Tibial nerve (tissue), 4 donors: ENCODE data around the gene RAB35. TPM values are rescaled to one million over a fixed set of nuclear protein-coding genes. Genes with fewer than 3 reads are reported as not detected.

Experiments
- DNase-seq, 2 donors: peaks; one replicate each; pipeline ENCODE4 v3.0.0-alpha.2; 2019; ENCODE audit warnings: low spot score in 2 of 2
- H3K27ac ChIP-seq, 4 donors: fragments of 200-600 bp; sonication (generic) in 3 of 4; one replicate each; pipeline ENCODE4 v1.5.1; 2017 to 2019; ENCODE audit warnings: mild to moderate bottlenecking in 1 of 4
- H3K27me3 ChIP-seq, 2 donors: fragments of 200-600 bp; sonication (generic) in 1 of 2; one replicate each; pipeline versions ENCODE4 v1.5.1 to v1.6.0; 2017 to 2019
- H3K36me3 ChIP-seq, 3 donors: fragments of 200-600 bp; sonication (generic); one replicate each; pipeline ENCODE4 v1.5.1; 2018 to 2019
- H3K4me1 ChIP-seq, 4 donors: fragments of 200-600 bp; sonication (generic) in 3 of 4; one replicate each; pipeline ENCODE4 v1.5.1; 2017 to 2019
- H3K4me3 ChIP-seq, 4 donors: fragments of 200-600 bp; sonication (generic) in 3 of 4; one replicate each; pipeline ENCODE4 v1.5.1; 2017 to 2019; ENCODE audit warnings: mild to moderate bottlenecking in 1 of 4, moderate library complexity in 1 of 4
- H3K9me3 ChIP-seq, 4 donors: fragments of 200-600 bp; sonication (generic) in 3 of 4; one replicate each; pipeline ENCODE4 v1.5.1; 2017 to 2019
- CTCF ChIP-seq, 5 experiments: fragments of 200-600 bp in 3 of 5; fragments of 450-650 bp in 2 of 5; sonication (generic) in 3 of 5; IDR thresholded peaks; one replicate each; pipeline ENCODE4 v1.5.1; 2016 to 2019; ENCODE audit warnings: antibody characterized with exemption in 5 of 5, mild to moderate bottlenecking in 3 of 5, moderate library complexity in 2 of 5
- EP300 ChIP-seq, 2 donors: sonication (generic); formaldehyde crosslinking; IDR thresholded peaks; one replicate each; pipeline ENCODE4 v1.6.1; 2017; ENCODE audit warnings: antibody characterized with exemption in 2 of 2, mild to moderate bottlenecking in 1 of 2
- POLR2A ChIP-seq, 2 donors: fragments of 450-650 bp; IDR thresholded peaks; one replicate each; pipeline ENCODE4 v1.6.1; 2017; ENCODE audit warnings: antibody characterized with exemption in 2 of 2, mild to moderate bottlenecking in 2 of 2, moderate library complexity in 2 of 2
- WGBS, 2 donors: methylation state at CpG; one replicate each; pipeline ENCODE4 v1.1.5; 2018; 5-methylcytosine and 5-hydroxymethylcytosine counted together
- total RNA-seq, 4 donors: library from RNA; depleted of rRNA; stranded (reverse); fragments of >200 nt; gene quantifications; one replicate each; pipeline ENCODE4 v1.1.0, GENCODE V29; 2016

RAB35 gene
- total RNA-seq, 4 donors from 2014 or later = 22.8 to 30.8 (median 26.2) TPM

DNA sequence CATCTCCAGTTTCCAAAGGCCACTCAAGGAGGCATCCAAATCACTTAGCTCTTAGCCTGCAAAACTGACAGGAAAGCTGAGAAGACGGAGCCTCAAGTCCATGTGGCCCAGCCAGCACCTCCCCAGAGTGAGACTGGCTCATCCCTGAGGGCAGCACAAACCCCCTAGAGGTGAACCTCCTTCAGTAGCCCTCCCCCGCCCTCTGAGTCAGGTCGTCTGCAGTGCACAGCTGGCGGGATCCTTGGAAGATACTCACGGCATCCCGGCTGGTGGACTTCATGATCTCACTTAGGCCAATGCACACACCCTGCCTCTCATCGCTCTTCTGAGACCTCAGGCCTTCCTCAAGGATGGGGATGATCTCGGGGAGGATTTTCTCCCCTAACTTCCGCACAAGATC lies 24.1 kb upstream of the RAB35 start:
- Histone ChIP-seq H3K27me3 (no peaks in the 10 kb centered on the region), H3K4me1 (no peaks in the 10 kb centered on the region), H3K4me3 (no peak overlapping the region), H3K27ac (no peak overlapping the region), H3K9me3 (no peaks in the 10 kb centered on the region), H3K36me3 (peaks cover 4 to 100% (median 61%) of the 10 kb centered on the region in 3 donors)
- DNase-seq = no peak
- 83 to 89% methylated on average over 9 of the region's 9 CpGs for WGBS, 2 donors
- TF ChIP-seq POLR2A (IDR thresholded peaks at IDR 0.05) (no peak), CTCF (IDR thresholded peaks at IDR 0.05) (no peak), EP300 (IDR thresholded peaks at IDR 0.05) (no peak)

GRCh38 chr12:120139958-120140357 lies 23.4 kb upstream of the RAB35 start:
- no peak for DNase-seq
- Histone ChIP-seq H3K4me1 (no peaks in the 10 kb centered on the region), H3K27ac (no peak overlapping the region), H3K27me3 (no peaks in the 10 kb centered on the region), H3K36me3 (peaks cover 3 to 100% (median 61%) of the 10 kb centered on the region in 3 donors), H3K9me3 (no peaks in the 10 kb centered on the region), H3K4me3 (no peak overlapping the region)
- TF ChIP-seq POLR2A (IDR thresholded peaks at IDR 0.05) = no peak
- no peak for TF ChIP-seq CTCF (IDR thresholded peaks at IDR 0.05)
- no peak for TF ChIP-seq EP300 (IDR thresholded peaks at IDR 0.05)
- 80 to 82% methylated on average over 5 of the region's 5 CpGs for WGBS, 2 donors

DNA sequence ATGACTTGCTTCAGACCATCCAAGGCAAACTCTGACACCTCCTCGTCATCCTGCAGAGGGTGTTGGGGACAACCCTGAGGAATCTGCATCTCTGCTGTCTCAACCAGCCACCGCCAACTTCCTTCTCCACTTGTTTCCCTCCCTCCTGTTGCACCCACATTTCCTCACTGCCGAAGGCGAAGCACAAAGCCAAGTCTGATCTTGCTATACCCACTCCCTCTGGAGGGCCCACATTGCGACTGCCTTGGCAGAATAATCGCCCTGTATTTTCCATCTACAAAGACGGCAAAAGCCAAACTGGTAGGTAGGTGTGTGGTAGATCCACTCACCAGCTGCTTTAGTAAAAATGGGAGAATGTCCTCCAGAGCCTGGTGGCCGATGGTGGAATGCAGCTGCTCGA lies 21.8 kb upstream of the RAB35 start:
- DNase-seq = no peak
- TF ChIP-seq CTCF (IDR thresholded peaks at IDR 0.05) (no peak), POLR2A (IDR thresholded peaks at IDR 0.05) (no peak), EP300 (IDR thresholded peaks at IDR 0.05) (no peak)
- peaks cover 3 to 100% (median 59%) of the 10 kb centered on the region in 3 donors for H3K36me3 ChIP-seq
- 85 to 88% methylated on average over 9 of the region's 9 CpGs for WGBS, 2 donors
- H3K27me3 ChIP-seq = no peaks in the 10 kb centered on the region
- no peaks in the 10 kb centered on the region for H3K9me3 ChIP-seq
- no peak overlapping the region for H3K27ac ChIP-seq
- H3K4me3 ChIP-seq = no peak overlapping the region
- no peaks in the 10 kb centered on the region for H3K4me1 ChIP-seq

GRCh38 chr12:120137833-120138232 lies 21.3 kb upstream of the RAB35 start:
- 94 to 96% methylated on average over 11 of the region's 11 CpGs for WGBS, 2 donors
- Histone ChIP-seq H3K4me3 (no peak overlapping the region), H3K36me3 (peaks cover 4 to 100% (median 59%) of the 10 kb centered on the region in 3 donors), H3K4me1 (no peaks in the 10 kb centered on the region), H3K27ac (no peak overlapping the region), H3K27me3 (no peaks in the 10 kb centered on the region), H3K9me3 (no peaks in the 10 kb centered on the region)
- no peak for TF ChIP-seq CTCF (IDR thresholded peaks at IDR 0.05)
- TF ChIP-seq EP300 (IDR thresholded peaks at IDR 0.05) = no peak
- no peak for TF ChIP-seq POLR2A (IDR thresholded peaks at IDR 0.05)
- DNase-seq = no peak

DNA sequence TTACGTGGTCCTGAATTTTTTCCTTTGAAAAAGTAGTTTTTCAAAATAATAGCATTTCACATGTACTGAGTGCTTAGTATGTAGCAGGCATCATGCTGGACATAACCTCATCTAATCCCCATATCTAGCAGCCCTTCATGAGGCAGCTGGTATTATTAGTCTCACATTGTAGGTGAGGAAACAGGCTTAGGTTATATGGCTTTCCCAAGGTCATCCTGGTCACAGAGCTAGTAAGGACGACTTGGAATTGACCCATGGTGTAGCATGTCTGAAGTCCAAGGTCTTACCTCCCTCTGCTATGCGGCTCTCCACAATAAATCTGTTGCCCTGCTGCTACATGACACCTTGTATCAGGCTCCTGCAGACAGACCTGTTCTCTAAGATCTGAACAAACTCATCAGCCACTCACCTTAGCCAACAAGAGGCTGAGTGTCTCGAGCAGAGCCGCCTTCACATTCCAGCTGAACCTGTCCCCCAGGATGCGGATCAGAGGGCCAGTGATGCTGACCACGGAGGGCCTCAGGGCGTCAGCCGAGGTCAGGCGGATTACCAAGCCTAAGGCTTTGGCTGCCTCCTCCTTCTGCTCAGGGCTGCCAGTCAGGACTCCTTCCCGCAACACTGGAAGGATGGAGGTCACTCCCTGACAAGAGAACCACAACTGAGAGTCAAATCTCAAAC lies 19.7 kb upstream of the RAB35 start:
- Histone ChIP-seq H3K9me3 (no peaks in the 10 kb centered on the region), H3K36me3 (peaks cover 4 to 100% (median 53%) of the 10 kb centered on the region in 3 donors), H3K4me3 (no peak overlapping the region), H3K27me3 (no peaks in the 10 kb centered on the region), H3K4me1 (no peaks in the 10 kb centered on the region), H3K27ac (no peak overlapping the region)
- DNase-seq = no peak
- 87 to 91% methylated on average over 11 of the region's 11 CpGs for WGBS, 2 donors
- TF ChIP-seq EP300 (IDR thresholded peaks at IDR 0.05) = no peak
- no peak for TF ChIP-seq CTCF (IDR thresholded peaks at IDR 0.05)
- no peak for TF ChIP-seq POLR2A (IDR thresholded peaks at IDR 0.05)
